Activated T-cell treated with anti-CD3 and anti-CD28 coated beads for 48 hours (primary cell): ENCODE measurements around the gene PALLD.

Source experiments
- DNase-seq: peaks from one replicate; pipeline ENCODE4 v3.0.0-alpha.2; 2020; ENCODE audit warnings: low read depth

Gene PALLD

GRCh38 chr4:168734703-168735678 lies 238.1 kb downstream of the PALLD start:
- DNase-seq: no peak

- no peak for DNase-seq
These were observed 238.9 kb downstream of the PALLD start for GRCh38 chr4:168735735-168736134.

- DNase-seq: no peak
These were observed 240.3 kb downstream of the PALLD start for GRCh38 chr4:168736860-168737805.

GRCh38 chr4:168737806-168738172 lies 240.9 kb downstream of the PALLD start:
- DNase-seq: no peak

- DNase-seq: no peak
These were observed 243.0 kb downstream of the PALLD start for GRCh38 chr4:168739886-168740285.

- no peak for DNase-seq
These were observed 243.8 kb downstream of the PALLD start for GRCh38 chr4:168740691-168741090.

GRCh38 chr4:168741281-168742173 lies 244.7 kb downstream of the PALLD start:
- DNase-seq: no peak

GRCh38 chr4:168743131-168743530 lies 246.3 kb downstream of the PALLD start:
- no peak for DNase-seq

GRCh38 chr4:168743601-168744000 lies 246.7 kb downstream of the PALLD start:
- DNase-seq: no peak

- no peak for DNase-seq
These were observed 247.2 kb downstream of the PALLD start for GRCh38 chr4:168744021-168744420.

- DNase-seq: no peak
These were observed 252.0 kb downstream of the PALLD start for GRCh38 chr4:168748807-168749206.

GRCh38 chr4:168751263-168752225 lies 254.7 kb downstream of the PALLD start:
- DNase-seq: no peak

- no peak for DNase-seq
These were observed 259.0 kb downstream of the PALLD start for GRCh38 chr4:168755598-168756477.

- no peak for DNase-seq
These were observed 260.6 kb downstream of the PALLD start for GRCh38 chr4:168757500-168757899.

GRCh38 chr4:168758351-168758876 lies 261.6 kb downstream of the PALLD start:
- DNase-seq: no peak

- no peak for DNase-seq
These were observed 262.5 kb downstream of the PALLD start for GRCh38 chr4:168759321-168759720.

- no peak for DNase-seq
These were observed 263.2 kb downstream of the PALLD start for GRCh38 chr4:168759959-168760527.

GRCh38 chr4:168761066-168761465 lies 264.2 kb downstream of the PALLD start:
- DNase-seq: no peak

GRCh38 chr4:168765322-168765721 lies 268.5 kb downstream of the PALLD start:
- no peak for DNase-seq
